Left lung (tissue), 10 donors: ENCODE measurements around the gene ZNF124. TPM values are rescaled to one million over a fixed set of nuclear protein-coding genes. Genes with fewer than 3 reads are reported as not detected.
"Not testable (repeated sequence)": the region's sequence is repeated elsewhere in the genome, so short reads cannot be mapped to it uniquely, and the experiment has no call there.

ENCODE experiments used
- ATAC-seq: fragments of 200-7000 bp; cut with Tn5 transposase; one replicate; pipeline ENCODE4 v1.9.1; 2020; ENCODE audit warnings: moderate library complexity
- DNase-seq, 4 donors: peaks; one replicate each; pipeline ENCODE4 v3.0.0-alpha.2; 2013 to 2020
- H3K27ac ChIP-seq, 2 donors: fragments of 200-600 bp; sonication (generic) in 1 of 2; one replicate each; pipeline versions ENCODE4 v1.5.0 to v1.8.0; 2020 to 2021
- H3K27me3 ChIP-seq, 2 donors: fragments of 200-600 bp; sonication (generic) in 1 of 2; one replicate each; pipeline versions ENCODE4 v1.5.0 to v1.8.0; 2020 to 2021
- H3K36me3 ChIP-seq, 2 donors: fragments of 200-600 bp; sonication (generic) in 1 of 2; one replicate each; pipeline versions ENCODE4 v1.5.0 to v1.8.0; 2020 to 2021
- H3K4me1 ChIP-seq, 2 donors: fragments of 200-600 bp; one replicate each; pipeline ENCODE4 v1.8.0; 2021
- H3K4me3 ChIP-seq, 2 donors: fragments of 200-600 bp; sonication (generic) in 1 of 2; one replicate each; pipeline versions ENCODE4 v1.5.0 to v1.8.0; 2020 to 2021; ENCODE audit warnings: mild to moderate bottlenecking in 1 of 2
- H3K9me3 ChIP-seq, 2 donors: fragments of 200-600 bp; sonication (generic) in 1 of 2; one replicate each; pipeline versions ENCODE4 v1.5.0 to v1.8.0; 2020 to 2021
- intact Hi-C, 2 donors: fragments of 100-400 bp; cut with DNase I; formaldehyde crosslinking; loops; one replicate each; pipeline versions ENCODE4 v1.11.2 to v1.14.2; 2022
- polyA plus RNA-seq, 6 donors: library from polyadenylated mRNA; unstranded; fragments of 120-200 nt; gene quantifications; one replicate each; pipeline ENCODE4 v1.2.1, GENCODE V29; 2013; ENCODE audit not compliant: insufficient read length in 6 of 6
- total RNA-seq, 2 donors: library from RNA; stranded (reverse); fragmentation: NEBNext Ultra II Directional; extraction: Animal tissue kit (Norgen Biotek cat#: 25700); gene quantifications; one replicate each; pipeline ENCODE4 v1.2.1, GENCODE V29; 2021
- TF ChIP-seq, protein P1 (sequence below), 2 donors: fragments of 200-600 bp; sonication (generic) in 1 of 2; IDR thresholded peaks; one replicate each; pipeline versions ENCODE4 v1.5.0 to v1.8.0; 2021; ENCODE audit warnings: antibody characterized with exemption in 2 of 2
- donor health status: DM: no; HTN: yes; CAD: no.
- donor health status: DM: no; HTN: no; CAD: no.

ZNF124 gene
- total and polyA plus RNA-seq, 8 donors: 16.3 to 26.5 (median 18.0) TPM

DNA sequence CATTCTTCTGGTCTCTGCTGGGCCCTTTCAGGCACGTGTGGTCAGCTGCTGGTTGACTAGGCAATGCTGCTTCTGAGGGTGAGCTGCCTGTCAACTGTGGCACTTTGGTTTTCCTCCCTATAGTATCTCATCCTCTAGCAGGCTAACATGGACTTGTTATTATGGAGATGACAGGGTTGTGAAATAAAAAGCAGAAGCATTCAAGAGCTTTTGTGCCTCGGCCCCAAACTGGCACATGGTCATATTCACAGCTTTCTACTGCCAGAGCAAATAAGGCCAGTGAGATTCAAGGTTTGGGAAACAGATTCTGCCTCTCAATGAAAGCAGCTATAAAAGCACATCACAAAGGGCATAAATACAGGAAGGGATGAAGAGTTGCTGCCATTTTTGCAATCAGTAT is 1.6 kb upstream of the ZNF124 start:
- Histone ChIP-seq H3K27ac (no peak overlapping the region), H3K36me3 (no peaks in the 10 kb centered on the region), H3K4me3 (no peak overlapping the region), H3K27me3 (no peaks in the 10 kb centered on the region), H3K9me3 (peaks cover 0 to 7% of the 10 kb centered on the region in 2 donors), H3K4me1 (peaks cover 0 to 17% of the 10 kb centered on the region in 2 donors)
- ATAC-seq (no peak), DNase-seq (no peak)
- intact Hi-C loops: no loop called here
- TF ChIP-seq, protein P1, sequence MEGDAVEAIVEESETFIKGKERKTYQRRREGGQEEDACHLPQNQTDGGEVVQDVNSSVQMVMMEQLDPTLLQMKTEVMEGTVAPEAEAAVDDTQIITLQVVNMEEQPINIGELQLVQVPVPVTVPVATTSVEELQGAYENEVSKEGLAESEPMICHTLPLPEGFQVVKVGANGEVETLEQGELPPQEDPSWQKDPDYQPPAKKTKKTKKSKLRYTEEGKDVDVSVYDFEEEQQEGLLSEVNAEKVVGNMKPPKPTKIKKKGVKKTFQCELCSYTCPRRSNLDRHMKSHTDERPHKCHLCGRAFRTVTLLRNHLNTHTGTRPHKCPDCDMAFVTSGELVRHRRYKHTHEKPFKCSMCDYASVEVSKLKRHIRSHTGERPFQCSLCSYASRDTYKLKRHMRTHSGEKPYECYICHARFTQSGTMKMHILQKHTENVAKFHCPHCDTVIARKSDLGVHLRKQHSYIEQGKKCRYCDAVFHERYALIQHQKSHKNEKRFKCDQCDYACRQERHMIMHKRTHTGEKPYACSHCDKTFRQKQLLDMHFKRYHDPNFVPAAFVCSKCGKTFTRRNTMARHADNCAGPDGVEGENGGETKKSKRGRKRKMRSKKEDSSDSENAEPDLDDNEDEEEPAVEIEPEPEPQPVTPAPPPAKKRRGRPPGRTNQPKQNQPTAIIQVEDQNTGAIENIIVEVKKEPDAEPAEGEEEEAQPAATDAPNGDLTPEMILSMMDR (IDR thresholded peaks at IDR 0.05): no peak

DNA sequence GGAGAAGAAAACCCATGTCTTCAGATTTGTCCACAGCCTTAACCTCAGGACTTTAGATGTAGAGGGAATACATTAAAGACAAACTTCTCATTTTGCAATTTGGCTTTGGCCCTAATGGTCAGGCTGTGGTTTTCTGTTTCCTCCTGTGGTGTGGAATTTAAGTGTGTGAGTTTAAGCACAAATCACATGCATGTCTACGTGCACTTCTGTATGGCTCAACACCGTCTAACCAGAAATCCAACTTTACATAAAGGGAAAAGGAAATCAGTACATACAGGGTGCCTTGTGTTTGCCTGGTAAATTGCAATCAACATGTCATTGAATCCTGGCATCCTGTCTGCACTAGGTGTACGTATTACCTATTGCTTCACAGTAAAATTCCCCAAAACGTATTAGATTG is 1.2 kb upstream of the ZNF124 start:
- Histone ChIP-seq H3K4me3 (no peak overlapping the region), H3K27me3 (no peaks in the 10 kb centered on the region), H3K36me3 (no peaks in the 10 kb centered on the region), H3K27ac (no peak overlapping the region), H3K9me3 (peaks cover 0 to 7% of the 10 kb centered on the region in 2 donors), H3K4me1 (peaks cover 0 to 17% of the 10 kb centered on the region in 2 donors)
- ATAC-seq: no peak
- DNase-seq: peak in 1 of 4 donors; percentile 24
- intact Hi-C loops: no loop called here
- TF ChIP-seq, protein P1 (IDR thresholded peaks at IDR 0.05): no peak

DNA sequence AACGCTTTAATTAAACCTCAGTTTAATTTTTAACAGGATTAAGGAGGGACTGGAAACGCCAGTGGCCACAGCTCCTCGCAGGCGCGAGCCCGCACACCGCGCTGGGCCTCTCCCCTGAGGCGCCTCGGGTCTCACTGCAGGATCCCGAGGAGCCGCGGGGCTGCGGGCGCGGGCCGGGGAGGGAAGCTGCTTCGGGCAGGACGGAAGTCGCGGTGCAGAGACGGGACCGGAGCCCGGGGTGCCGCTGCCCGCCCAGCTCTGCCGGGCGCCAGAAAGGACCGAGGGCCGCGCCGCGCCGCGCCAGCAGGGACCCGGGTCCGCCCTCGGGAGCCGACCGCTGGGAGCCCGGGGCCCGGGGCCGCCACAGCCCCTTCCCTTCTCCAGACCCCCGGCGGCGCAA is 377 bp downstream of the ZNF124 start:
- DNase-seq, H3K4me3 ChIP-seq, intact Hi-C loops, H3K36me3 ChIP-seq, H3K27ac ChIP-seq, H3K27me3 ChIP-seq: not testable (repeated sequence)
- Histone ChIP-seq H3K9me3 (peaks cover 0 to 21% of the 10 kb centered on the region in 2 donors), H3K4me1 (peaks cover 0 to 17% of the 10 kb centered on the region in 2 donors)
- ATAC-seq: peak; percentile 78

DNA sequence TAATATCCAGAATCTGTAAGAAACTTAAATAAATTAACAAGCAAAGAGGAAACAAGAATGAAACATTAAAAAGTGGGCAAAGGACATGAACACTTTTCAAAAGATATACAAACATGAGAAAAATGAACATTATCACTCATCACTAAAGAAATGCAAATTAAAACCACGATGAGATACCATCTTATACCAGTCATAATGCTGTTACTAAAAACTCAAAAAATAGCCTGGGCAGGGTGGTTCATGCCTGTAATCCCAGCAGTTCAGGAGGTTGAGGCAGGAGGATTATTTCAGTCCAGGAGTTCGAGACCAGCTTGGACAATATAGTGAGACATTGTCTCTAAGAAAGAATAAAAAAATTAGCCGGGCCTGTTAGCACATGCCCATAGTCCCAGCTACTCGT is 6.1 kb downstream of the ZNF124 start:
- intact Hi-C loops: no loop called here
- peaks cover 0 to 3% of the 10 kb centered on the region in 2 donors for H3K4me1 ChIP-seq
- no peak for ATAC-seq
- no peak overlapping the region for H3K4me3 ChIP-seq
- DNase-seq: no peak
- no peaks in the 10 kb centered on the region for H3K27me3 ChIP-seq
- TF ChIP-seq, protein P1 (IDR thresholded peaks at IDR 0.05): no peak
- H3K27ac ChIP-seq: no peak overlapping the region
- peaks cover 0 to 78% of the 10 kb centered on the region in 2 donors for H3K9me3 ChIP-seq
- H3K36me3 ChIP-seq: no peaks in the 10 kb centered on the region

DNA sequence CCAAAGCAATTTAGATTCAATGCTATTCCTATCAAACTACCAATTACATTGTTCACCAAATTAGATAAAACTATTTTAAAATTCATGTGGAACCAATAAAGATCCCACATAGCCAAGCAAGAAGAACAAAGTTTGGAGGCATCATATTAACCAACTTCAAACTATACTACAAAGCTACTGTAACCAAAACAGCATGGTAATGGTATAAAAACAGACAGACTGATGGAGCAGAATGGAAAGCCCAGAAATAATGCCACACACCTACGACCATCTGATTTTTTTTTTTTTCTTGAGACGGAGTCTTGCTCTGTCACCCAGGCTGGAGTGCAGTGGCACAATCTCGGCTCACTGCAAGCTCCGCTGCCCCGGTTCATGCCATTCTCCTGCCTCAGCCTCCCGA is 7.1 kb downstream of the ZNF124 start:
- DNase-seq (no peak), ATAC-seq (no peak)
- H3K9me3 ChIP-seq: peaks cover 0 to 88% of the 10 kb centered on the region in 2 donors
- H3K4me1 ChIP-seq: no peaks in the 10 kb centered on the region
- H3K4me3 ChIP-seq: no peak overlapping the region
- H3K27me3 ChIP-seq: no peaks in the 10 kb centered on the region
- TF ChIP-seq, protein P1 (IDR thresholded peaks at IDR 0.05): no peak
- H3K27ac ChIP-seq: no peak overlapping the region
- intact Hi-C loops: no loop called here
- H3K36me3 ChIP-seq: peaks cover 0 to 9% of the 10 kb centered on the region in 2 donors

DNA sequence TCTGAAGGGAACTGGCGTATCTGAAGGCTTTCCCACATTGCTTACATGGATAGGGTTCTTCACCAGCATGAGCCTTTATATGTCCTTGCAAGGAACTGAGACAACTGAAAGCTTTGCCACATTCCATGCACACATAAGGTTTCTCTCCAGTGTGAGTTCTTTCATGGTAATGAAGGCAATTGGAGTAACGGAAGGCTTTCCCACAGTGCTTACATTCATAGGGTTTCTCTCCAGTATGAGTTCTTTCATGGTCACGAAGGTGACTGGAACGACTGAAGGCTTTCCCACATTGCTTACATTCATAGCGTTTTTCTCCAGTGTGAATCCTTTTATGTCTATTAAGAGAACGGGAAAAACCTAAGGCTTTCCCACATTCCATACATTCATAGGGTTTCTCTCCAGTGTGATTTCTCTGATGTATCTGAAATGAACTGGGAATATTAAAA is 15.0 kb downstream of the ZNF124 start:
- H3K4me3 ChIP-seq: no peak overlapping the region
- DNase-seq: no peak
- no peaks in the 10 kb centered on the region for H3K4me1 ChIP-seq
- intact Hi-C loops: no loop called here
- no peaks in the 10 kb centered on the region for H3K27me3 ChIP-seq
- ATAC-seq: no peak
- TF ChIP-seq, protein P1 (IDR thresholded peaks at IDR 0.05): no peak
- no peak overlapping the region for H3K27ac ChIP-seq
- peaks cover 0 to 87% of the 10 kb centered on the region in 2 donors for H3K36me3 ChIP-seq
- H3K9me3 ChIP-seq: peaks cover 4 to 100% of the 10 kb centered on the region in 2 donors
